Activated CD4-positive, CD25-positive, alpha-beta regulatory T cell treated with anti-CD3 and anti-CD28 coated beads, Interleukin-2, amount 50 U/mL, for 16 hours (primary cell): ENCODE data around the gene CCT6A.
"Not testable (repeated sequence)": the region's sequence is repeated elsewhere in the genome, so short reads cannot be mapped to it uniquely, and the experiment has no call there.

Source experiments
- DNase-seq: peaks from one replicate; pipeline ENCODE4 v3.0.0-alpha.2; 2020; ENCODE audit warnings: low read depth, low spot score

CCT6A gene

GRCh38 chr7:56051053-56051338, 569 bp upstream of the CCT6A start:
- DNase-seq = no peak

- DNase-seq = no peak
These were observed 1.8 kb downstream of the CCT6A start for GRCh38 chr7:56053379-56053778.

DNA sequence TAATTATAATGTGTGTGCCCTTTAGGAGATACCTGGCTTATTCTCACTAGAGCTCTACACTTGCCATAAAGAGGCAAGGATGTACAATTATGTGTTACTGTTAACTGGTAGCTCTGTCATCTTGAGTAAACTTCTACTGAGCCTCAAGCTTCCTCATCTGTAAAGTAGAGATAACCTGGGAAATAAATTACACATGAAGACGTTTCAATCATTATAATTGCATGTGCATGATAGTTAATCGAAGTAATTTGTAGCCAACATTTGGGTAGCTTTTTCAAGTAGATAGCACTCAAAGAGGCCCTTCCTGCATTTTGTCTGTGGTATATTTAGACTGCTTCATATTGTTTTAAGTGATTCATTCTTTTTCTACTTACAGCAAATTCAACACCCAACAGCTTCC, 2.4 kb downstream of the CCT6A start:
- no peak for DNase-seq

GRCh38 chr7:56062382-56062781, 10.8 kb downstream of the CCT6A start:
- DNase-seq = no peak

DNA sequence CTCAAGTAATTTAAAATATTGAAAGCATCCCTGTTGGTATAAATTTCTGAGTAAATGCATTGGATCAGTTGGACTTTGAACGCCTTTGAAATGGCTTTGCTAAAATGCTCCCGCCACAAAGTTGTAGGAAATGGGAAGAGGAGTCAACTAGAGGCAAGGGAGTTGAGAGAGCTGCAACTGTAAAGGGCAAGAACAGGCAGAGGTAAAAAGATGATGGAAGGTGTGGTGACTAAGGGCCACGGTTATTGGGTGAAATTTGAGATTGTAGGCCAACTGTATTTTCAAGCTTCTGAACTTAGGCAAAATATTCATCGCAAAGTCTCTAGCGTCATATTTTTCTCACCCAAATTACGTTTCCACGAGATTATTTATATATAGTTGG, 11.9 kb downstream of the CCT6A start:
- no peak for DNase-seq

GRCh38 chr7:56063882-56064625, 12.5 kb downstream of the CCT6A start, which contains the start of gene SUMF2:
TSS of gene SUMF2 (plus strand) at chr7:56064286. CDS start at chr7:56064312, 26 bp downstream.
- peak; percentile 80 for DNase-seq

- DNase-seq = not testable (repeated sequence)
These were observed 14.8 kb downstream of the CCT6A start for GRCh38 chr7:56066376-56066775.

DNA sequence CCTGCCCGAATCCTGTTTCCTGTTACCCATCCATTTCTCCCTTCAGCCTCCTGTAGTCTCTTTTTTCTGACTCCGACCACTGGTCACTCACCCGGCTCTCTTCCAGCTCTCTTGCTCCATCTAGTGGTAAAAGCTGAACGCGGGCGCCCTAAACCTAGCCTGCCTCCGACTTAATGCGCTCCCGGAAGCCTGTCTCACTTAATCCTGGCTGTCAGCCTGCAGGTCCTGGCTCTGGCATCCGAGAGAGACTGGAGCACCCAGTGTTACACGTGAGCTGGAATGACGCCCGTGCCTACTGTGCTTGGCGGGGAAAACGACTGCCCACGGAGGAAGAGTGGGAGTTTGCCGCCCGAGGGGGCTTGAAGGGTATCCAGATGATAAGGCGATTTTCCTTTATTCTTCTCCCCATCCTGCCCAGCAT, 22.8 kb downstream of the CCT6A start:
- peak; percentile 34 for DNase-seq

DNA sequence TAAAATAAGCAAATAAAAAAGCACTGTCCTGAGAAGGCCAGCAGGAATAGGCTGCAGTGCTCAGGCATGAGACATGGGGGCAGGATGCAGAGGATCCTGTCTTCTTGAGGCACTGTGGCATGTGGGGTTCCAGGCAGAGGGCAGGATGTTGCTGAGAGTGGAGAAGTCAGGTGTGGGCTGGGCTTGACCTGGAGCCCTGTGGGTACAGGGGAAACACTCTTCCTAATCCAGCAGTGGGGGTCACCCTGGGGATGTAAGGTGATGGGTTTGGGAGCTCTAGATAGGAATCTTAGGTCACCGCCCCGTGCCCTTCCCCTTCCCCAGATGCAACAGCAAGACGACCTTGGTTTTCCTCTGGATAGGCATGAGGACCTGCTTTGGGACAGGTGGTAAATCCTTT, 26.1 kb downstream of the CCT6A start:
- DNase-seq = no peak

DNA sequence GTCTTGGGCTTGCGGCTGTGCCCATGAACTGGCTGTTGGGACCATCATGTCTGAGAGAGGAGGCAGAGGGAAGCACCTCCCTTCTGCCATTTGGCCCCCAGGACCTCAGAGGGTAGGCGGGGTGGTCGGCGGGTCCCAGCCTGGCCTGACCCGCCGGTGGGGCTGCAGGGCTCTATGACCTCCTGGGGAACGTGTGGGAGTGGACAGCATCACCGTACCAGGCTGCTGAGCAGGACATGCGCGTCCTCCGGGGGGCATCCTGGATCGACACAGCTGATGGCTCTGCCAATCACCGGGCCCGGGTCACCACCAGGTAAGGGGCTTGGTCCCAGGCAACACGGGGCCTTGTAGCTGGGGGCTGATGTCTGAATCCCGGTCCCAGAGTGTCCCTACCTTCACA, 26.6 kb downstream of the CCT6A start:
- no peak for DNase-seq

DNA sequence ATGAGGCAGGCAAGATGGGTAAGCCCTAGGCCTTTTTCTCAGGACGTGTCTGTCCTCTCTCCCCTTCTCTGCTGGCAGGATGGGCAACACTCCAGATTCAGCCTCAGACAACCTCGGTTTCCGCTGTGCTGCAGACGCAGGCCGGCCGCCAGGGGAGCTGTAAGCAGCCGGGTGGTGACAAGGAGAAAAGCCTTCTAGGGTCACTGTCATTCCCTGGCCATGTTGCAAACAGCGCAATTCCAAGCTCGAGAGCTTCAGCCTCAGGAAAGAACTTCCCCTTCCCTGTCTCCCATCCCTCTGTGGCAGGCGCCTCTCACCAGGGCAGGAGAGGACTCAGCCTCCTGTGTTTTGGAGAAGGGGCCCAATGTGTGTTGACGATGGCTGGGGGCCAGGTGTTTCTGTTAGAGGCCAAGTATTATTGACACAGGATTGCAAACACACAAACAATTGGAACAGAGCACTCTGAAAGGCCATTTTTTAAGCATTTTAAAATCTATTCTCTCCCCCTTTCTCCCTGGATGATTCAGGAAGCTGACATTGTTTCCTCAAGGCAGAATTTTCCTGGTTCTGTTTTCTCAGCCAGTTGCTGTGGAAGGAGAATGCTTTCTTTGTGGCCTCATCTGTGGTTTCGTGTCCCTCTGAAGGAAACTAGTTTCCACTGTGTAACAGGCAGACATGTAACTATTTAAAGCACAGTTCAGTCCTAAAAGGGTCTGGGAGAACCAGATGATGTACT, 28.1 kb downstream of the CCT6A start:
- no peak for DNase-seq

DNA sequence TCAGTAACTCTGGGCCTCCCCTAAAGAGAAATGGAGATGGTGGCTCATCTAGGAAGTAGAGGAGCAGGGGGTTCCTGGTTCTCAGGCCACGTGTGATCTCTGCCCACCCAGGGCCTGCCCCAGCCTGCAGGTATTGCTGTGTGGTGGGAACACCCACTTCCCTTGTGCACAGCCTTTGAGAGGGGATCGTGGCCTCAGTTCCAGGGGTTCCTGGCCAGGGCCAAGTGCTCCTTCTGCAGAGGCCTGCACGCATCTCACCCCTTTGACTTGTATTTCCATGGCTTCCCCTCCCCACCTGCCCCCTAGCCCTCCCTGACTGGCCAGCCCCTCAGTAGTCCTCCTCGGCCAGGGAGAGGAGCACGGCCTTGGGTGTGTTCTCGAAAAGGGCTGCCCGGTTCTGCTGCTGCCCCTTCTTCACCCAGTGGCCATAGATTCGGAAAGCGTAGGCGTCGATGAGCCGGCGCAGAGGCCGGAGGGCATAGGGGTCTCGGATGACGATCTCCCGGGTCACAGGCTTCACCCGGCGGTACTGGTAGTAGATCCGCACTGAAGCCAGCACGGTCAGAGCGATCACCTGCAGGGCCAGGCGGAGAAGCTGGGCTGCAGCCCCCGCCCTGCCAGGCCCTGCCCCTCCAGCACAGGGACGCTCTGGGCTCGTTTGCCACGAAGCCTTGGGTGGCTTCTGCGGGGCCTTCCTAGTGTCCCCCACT, 29.3 kb downstream of the CCT6A start:
- not testable (repeated sequence) for DNase-seq

DNA sequence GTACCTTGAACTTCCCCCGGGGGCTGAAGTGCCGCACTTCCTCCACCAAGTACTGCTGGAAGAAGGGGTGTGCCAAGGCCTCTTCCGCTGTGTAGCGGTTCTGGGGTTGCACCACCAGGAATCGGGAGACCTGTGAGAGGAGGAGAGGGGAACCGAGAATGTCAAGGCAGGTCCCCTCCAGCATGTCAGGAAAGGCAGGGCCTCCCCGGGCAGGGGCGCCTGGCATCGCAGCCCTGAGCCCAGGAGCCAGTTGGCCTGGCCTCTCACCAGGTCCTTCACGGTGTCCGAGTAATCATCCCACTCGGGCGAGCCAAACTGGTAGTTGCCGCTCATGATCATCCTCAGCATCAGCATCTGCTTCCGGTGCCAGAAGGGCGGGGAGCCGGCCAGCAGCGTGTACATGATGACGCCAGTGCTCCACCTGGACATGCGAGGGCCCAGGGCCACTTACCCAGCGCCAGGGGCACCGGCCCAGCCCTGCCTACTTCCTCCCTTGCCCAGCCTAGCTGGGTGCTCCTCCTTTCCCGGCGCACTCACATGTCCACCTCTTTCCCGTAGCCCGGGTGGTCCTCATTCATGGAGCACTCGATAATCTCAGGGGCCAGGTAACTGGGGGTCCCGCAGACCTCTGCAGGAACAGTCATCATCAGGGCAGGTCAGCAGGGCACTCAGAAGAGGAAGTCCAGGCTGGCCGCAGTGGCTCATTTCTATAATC, 30.2 kb downstream of the CCT6A start:
- DNase-seq = no peak

- no peak for DNase-seq
These were observed 31.7 kb downstream of the CCT6A start for GRCh38 chr7:56083150-56083785.

DNA sequence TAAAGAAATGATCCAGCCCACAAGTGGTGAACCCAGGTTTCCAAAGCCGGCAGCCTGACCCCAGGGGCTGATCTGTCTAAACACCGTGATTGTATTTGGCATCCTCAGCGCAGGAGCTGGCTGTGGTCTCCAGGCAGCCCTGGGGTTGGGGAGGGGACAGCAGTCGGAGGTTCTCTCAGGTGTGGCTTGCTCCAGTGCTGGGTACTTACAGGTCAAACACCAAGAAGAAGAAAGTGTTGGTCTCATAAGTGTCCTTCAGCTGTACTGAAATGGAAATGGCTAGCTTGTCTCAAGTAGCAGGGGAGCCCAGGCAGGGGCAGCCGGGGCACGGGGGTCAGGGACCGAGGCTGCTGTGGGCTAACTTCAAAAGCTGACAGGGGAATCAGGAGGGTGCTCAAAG, 35.2 kb downstream of the CCT6A start:
- DNase-seq = no peak

DNA sequence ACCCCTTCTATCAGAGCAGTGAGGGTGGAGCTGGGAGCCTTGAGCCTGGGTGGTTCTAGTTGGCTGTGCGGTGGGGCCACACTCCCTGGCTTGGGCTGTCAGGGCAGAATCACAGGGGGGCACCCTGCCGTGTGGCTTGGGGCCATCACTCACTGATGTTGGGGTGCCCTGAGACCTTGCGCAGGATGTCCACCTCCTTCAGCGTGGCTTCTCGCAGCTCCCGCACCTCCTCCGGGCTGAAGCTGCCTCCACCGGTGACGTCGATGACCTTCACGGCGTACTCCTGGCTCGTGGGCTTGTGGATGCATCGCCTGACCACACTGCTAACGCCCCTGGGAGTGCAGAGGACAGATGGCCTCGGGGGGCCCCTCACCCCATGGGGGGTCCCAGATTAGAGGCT, 35.9 kb downstream of the CCT6A start:
- DNase-seq = no peak

DNA sequence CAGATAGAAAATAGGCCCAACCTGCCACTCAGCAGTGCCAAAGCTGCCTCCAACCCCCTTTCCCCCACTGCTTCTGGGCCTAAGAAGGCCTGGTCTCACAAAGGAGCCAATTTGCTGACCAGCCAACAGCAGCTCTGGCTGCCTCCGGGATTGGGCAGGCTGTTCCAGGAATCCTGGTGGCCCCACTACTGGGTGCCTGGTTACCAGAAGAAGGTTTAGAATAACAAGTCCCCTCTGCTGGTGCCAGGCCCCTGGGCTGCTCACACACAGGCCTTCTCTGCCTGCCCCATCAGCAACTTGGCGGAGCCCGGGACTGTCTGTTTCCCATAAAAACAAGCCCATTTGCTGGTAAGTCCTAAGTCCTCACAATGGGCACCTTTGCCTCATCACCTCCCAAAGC, 40.0 kb downstream of the CCT6A start:
- no peak for DNase-seq

DNA sequence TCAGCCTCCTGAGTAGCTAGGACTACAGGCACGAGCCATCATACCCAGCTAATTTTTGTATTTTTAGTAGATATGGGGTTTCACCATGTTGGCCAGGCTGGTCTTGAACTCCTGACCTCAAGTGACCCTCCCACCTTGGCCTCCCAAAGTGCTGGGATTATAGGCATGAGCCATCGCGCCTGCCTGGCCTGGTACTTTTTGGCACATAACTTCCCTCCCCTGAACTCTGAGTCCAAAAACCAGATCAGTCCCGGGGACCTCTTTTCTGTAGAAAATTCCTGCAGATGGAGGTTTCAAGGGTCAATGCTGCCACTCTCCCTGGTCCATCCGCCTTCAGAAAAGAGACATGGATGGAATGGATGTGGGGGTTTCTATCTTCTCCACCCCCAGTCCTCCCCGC, 40.8 kb downstream of the CCT6A start:
- not testable (repeated sequence) for DNase-seq

- no peak for DNase-seq
These were observed 41.4 kb downstream of the CCT6A start, which contains the start of gene PHKG1 for GRCh38 chr7:56092789-56093531. TSS of gene PHKG1 (minus strand) at chr7:56092952. CDS start at chr7:56088941, 4,011 bp downstream.

DNA sequence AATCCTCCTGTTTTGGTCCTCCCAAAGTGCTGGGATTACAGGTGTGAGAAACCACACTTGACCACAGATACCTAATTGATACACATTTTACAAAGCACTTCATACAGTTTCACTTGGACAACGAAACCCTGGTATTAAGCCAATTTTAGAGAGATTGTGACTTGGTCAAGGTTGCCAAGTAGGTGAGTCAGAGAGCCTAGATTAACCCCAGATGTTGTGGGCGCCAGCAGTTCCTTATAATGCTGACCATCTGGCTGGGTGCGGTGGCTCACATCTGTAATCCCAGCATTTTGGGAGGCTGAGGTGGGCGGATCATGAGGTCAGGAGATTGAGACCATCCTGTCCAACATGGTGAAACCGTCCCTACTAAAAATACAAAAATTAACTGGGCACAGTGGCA, 46.1 kb downstream of the CCT6A start:
- no peak for DNase-seq
